Osteocyte (in vitro differentiated cells): Measurements from ENCODE around the gene GOLGA8M. TPM values are rescaled to one million over a fixed set of nuclear protein-coding genes. Genes with fewer than 3 reads are reported as not detected.
"Not testable (repeated sequence)": the region's sequence is repeated elsewhere in the genome, so short reads cannot be mapped to it uniquely, and the experiment has no call there.

Experiments
- DNase-seq: peaks from one replicate; pipeline ENCODE4 v3.0.0; 2021; ENCODE audit warnings: mixed read lengths; ENCODE audit not compliant: unreplicated experiment; ENCODE audit errors: extremely low spot score
- H3K27ac Mint-ChIP-seq: one replicate; pipeline ENCODE4 v1.8.0; 2021; ENCODE audit warnings: mild to moderate bottlenecking, mixed read lengths; ENCODE audit not compliant: unreplicated experiment
- H3K27me3 Mint-ChIP-seq: one replicate; pipeline ENCODE4 v1.8.0; 2021; ENCODE audit warnings: mixed read lengths; ENCODE audit not compliant: unreplicated experiment
- H3K36me3 Mint-ChIP-seq: one replicate; pipeline ENCODE4 v1.8.0; 2021; ENCODE audit warnings: mixed read lengths; ENCODE audit not compliant: unreplicated experiment
- H3K4me1 Mint-ChIP-seq: one replicate; pipeline ENCODE4 v1.8.0; 2021; ENCODE audit warnings: mixed read lengths; ENCODE audit not compliant: unreplicated experiment
- H3K4me3 Mint-ChIP-seq: one replicate; pipeline ENCODE4 v1.8.0; 2021; ENCODE audit warnings: mild to moderate bottlenecking, moderate library complexity, mixed read lengths; ENCODE audit not compliant: unreplicated experiment
- H3K9me3 Mint-ChIP-seq: one replicate; pipeline ENCODE4 v1.8.0; 2021; ENCODE audit warnings: mixed read lengths; ENCODE audit not compliant: unreplicated experiment
- total RNA-seq: library from RNA; stranded (reverse); gene quantifications from 2 replicates; pipeline ENCODE4 v1.2.1, GENCODE V29; 2021
- TF ChIP-seq, protein P1 (sequence below): fragments of 200-600 bp; sonication (generic); IDR thresholded peaks from 2 replicates; pipeline ENCODE4 v1.5.0; 2021; ENCODE audit warnings: antibody characterized with exemption, mild to moderate bottlenecking, moderate library complexity

GOLGA8M gene
- total RNA-seq, 1 donor from 2014 or later: 3.5 TPM

DNA sequence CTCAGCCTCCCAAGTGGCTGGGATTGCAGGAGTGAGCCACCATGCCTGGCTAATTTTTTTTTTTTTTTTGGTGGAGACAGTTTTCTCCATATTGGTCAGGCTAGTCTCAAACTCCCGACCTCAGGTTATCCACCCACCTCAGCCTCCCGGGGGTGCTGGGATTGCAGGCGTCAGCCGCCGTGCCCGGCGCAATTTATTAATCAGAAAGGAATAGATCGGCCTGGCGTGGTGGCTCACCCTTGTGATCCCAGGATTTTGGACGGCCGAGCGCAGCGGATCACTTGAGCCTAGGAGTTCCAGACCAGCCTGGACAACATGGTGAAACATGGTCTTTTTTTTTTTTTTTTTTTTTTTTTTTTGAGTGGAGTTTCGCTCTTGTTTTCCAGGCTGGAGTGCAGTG, 13.3 kb upstream of the GOLGA8M start:
- Mint-ChIP-seq H3K36me3 (no peaks in the 10 kb centered on the region), H3K27ac (no peak overlapping the region), H3K4me3 (no peak overlapping the region), H3K4me1 (peaks cover 10% of the 10 kb centered on the region), H3K9me3 (no peaks in the 10 kb centered on the region), H3K27me3 (no peaks in the 10 kb centered on the region)
- TF ChIP-seq, protein P1, sequence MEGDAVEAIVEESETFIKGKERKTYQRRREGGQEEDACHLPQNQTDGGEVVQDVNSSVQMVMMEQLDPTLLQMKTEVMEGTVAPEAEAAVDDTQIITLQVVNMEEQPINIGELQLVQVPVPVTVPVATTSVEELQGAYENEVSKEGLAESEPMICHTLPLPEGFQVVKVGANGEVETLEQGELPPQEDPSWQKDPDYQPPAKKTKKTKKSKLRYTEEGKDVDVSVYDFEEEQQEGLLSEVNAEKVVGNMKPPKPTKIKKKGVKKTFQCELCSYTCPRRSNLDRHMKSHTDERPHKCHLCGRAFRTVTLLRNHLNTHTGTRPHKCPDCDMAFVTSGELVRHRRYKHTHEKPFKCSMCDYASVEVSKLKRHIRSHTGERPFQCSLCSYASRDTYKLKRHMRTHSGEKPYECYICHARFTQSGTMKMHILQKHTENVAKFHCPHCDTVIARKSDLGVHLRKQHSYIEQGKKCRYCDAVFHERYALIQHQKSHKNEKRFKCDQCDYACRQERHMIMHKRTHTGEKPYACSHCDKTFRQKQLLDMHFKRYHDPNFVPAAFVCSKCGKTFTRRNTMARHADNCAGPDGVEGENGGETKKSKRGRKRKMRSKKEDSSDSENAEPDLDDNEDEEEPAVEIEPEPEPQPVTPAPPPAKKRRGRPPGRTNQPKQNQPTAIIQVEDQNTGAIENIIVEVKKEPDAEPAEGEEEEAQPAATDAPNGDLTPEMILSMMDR: no peak
- DNase-seq: no peak

DNA sequence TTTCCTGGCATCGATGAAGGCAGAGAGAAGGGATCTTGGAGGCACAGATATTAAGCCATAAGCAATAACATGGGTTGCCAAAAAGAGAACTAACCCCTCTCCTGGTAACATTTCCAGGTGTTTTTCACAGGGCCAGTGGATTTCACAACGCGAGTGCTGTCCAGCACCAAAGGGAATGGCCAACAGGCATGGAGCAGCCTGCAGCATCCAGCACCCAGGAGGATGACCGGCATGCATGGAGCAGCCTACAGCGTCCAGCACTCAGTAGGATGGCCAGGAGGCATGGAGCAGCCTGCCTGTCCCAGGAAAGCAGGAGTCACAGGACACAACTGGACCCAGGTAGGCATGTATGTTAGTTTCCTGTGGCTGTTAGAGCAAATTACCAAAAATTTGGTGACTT, 11.8 kb upstream of the GOLGA8M start:
- H3K9me3 Mint-ChIP-seq, H3K27ac Mint-ChIP-seq, H3K4me1 Mint-ChIP-seq, H3K4me3 Mint-ChIP-seq, H3K27me3 Mint-ChIP-seq, DNase-seq, H3K36me3 Mint-ChIP-seq: not testable (repeated sequence)

DNA sequence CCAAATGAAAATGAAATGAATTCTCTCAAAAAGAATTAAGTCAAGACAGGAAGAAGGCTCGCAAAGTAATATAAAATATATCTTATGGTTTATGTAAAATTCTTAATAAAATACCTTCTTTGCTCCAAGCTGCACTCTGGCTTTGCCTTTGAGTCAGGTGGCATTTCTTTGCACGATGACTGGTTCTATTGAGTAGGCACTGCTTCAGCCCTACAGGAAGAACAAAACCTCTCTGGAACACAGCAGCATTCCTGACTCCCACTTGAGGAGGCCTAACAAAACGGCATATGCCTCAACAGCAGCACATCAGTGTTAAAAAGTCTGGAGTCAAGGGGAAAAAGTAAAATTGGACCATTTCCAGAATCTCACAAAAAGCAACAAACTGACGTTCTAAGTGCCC, 7.4 kb upstream of the GOLGA8M start:
- H3K4me3 Mint-ChIP-seq, H3K27me3 Mint-ChIP-seq, H3K4me1 Mint-ChIP-seq, H3K9me3 Mint-ChIP-seq, H3K36me3 Mint-ChIP-seq, DNase-seq, H3K27ac Mint-ChIP-seq: not testable (repeated sequence)

DNA sequence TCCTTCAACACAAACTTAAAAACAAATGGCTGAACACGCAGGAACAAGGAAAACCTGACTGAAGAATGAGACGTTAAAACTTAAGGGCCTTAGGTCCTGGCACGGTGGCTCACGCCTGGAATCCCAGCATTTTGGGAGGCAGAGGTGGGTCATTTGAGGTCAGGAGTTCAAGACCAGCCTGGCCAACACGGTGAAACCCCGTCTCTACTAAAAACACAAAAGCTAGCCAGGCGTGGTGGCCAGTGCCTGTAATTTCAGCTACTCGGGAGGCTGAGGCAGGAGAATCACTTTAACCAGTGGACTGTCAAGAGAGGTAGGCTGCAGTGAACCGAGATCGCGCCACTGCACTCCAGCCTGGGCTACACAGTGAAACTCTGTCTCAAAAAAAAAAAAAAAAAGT, 6.4 kb upstream of the GOLGA8M start:
- not testable (repeated sequence) for H3K36me3 Mint-ChIP-seq, H3K4me3 Mint-ChIP-seq, DNase-seq, H3K27me3 Mint-ChIP-seq, H3K9me3 Mint-ChIP-seq, H3K4me1 Mint-ChIP-seq, H3K27ac Mint-ChIP-seq

DNA sequence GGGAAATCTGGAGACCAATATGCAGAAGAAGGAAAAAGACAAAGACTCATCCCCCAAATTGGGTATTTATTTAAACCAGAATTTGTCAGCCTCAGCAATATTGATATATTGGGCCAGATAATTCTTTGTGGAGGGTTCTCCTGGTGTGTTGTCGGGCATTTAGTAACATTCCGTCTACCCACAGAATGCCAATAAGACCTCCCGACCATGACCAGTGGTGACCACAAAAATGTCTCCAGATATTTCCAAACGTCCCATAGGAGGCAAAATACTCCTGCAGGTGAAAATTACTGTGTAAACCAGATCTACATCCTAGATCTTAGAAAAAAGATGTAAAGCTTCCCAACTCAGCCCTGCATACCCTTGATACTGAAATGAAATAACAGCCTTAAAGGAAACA, 2.0 kb upstream of the GOLGA8M start:
- not testable (repeated sequence) for H3K4me1 Mint-ChIP-seq, H3K36me3 Mint-ChIP-seq, H3K27ac Mint-ChIP-seq, H3K9me3 Mint-ChIP-seq, DNase-seq, H3K27me3 Mint-ChIP-seq, H3K4me3 Mint-ChIP-seq

DNA sequence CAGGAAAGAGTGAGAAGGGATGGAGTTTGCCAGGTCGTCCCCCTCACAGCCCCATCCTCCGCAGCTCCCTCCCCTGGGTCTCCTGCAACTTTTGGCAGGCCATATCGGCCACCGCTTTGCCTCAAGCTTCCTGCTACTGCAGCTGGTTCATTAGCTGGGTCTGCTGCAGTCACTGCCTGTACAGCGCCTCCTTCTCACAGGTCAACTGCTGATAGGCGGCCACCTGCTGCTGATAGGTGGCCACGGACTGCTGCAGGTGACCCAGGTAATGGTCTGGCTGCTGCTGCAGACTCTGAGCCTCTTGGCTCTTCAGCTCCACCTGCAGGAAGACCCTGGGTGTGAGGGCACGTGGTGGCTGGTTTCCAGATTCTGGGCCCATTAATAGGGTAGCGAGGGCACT, 8.3 kb downstream of the GOLGA8M start:
- H3K9me3 Mint-ChIP-seq, H3K36me3 Mint-ChIP-seq, H3K27me3 Mint-ChIP-seq: not testable (repeated sequence)

DNA sequence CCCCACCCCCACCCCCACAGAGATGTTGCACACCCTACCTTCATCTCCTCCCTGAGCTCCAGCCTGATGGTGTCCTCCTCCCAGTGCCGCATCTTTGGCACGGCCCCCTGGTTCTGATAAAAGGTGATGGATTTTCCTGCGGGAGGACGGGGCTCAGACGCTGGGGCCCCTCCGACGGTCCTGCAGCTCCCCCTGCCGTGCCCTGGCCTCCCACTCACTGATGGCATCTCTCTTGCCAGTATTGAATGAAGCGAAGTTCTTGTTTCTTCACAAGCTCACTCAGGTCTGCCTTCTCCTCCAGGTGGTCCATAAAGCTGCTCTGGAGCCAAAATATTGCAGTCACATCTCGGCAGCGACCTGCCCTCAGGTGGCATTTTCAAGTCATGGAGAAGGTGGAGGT, 9.8 kb downstream of the GOLGA8M start:
- H3K4me1 Mint-ChIP-seq, H3K36me3 Mint-ChIP-seq, H3K4me3 Mint-ChIP-seq, H3K9me3 Mint-ChIP-seq, H3K27ac Mint-ChIP-seq, DNase-seq, H3K27me3 Mint-ChIP-seq: not testable (repeated sequence)

More for the DNA sequence above, 8.3 kb downstream of the GOLGA8M start:
- H3K27ac Mint-ChIP-seq, H3K4me1 Mint-ChIP-seq, DNase-seq, H3K4me3 Mint-ChIP-seq: not testable (repeated sequence)
- TF ChIP-seq, protein P1: peak; percentile 5

DNA sequence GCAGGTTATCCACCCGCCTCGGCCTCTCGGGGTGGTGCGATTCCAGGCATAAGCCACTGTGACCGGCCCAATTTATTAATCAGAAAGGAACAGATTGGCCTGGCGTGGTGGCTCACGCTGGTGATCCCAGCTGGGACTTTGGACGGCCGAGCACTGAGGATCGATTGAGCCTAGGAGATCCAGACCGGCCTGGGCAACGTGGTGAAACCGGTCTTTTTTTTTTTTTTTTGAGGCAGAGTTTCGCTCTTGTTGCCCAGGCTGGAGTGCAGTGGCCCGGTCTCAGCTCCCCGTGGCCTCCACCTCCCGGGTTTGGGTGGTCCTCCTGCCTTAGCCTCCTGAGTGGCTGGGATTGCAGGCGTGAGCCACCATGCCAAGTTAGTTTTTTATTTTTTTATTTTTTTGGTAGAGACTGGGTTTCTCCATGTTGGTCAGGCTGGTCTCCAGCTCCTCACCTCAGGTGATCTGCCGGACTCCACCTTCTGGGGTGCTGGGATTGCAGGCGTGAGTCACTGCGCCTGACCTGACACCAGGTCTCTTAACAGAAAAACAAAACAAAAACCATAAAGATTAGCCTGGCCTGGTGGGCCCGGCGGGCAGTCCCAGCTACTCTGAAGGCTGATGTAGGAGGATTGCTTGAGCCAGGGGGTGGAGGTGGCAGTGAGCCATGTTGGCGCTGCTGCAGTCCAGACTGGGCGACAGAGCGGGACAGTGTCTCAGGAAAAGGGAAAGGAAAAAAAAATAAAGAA, 18.0 kb downstream of the GOLGA8M start:
- H3K4me3 Mint-ChIP-seq, H3K9me3 Mint-ChIP-seq, DNase-seq, H3K27ac Mint-ChIP-seq, H3K27me3 Mint-ChIP-seq, H3K36me3 Mint-ChIP-seq, H3K4me1 Mint-ChIP-seq: not testable (repeated sequence)

DNA sequence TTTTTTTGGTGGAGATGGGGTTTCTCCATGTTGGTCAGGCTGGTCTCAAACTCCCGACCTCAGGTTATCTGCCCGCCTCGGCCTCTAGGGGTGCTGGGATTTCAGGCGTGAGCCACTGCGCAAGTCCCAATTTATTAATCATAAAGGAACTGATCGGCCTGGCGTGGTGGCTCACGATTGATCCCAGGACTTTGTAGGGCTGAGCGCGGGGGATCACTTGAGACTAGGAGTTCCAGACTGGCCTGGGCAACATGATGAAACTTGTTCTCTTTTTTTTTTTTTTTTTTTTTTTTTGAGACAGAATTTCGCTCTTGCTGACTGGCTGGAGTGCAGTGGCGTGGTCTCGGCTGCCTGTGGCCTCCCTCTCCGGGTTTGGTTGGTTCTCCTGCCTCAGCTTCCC, 19.2 kb downstream of the GOLGA8M start:
- H3K36me3 Mint-ChIP-seq, H3K9me3 Mint-ChIP-seq, H3K27me3 Mint-ChIP-seq, H3K4me3 Mint-ChIP-seq, DNase-seq, H3K4me1 Mint-ChIP-seq, H3K27ac Mint-ChIP-seq: not testable (repeated sequence)

DNA sequence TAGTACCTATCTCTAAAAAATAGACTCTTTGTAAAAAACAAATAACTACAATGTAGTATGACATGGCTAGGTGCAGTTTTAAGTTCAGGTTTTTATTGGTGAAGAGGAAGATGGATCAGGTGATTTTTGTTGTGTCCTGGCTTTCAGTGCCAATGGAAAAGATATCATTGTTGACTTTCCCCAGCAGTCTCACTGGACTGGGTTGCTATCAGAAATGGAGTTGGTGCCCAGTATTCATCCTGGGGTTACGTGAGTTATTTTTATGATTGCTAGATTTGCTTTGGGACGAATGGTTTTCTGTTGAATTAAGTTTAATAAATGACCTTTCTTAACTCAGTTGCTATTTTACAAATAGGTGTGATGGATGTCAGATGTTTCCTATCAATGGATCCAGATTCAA, 38.7 kb downstream of the GOLGA8M start:
- H3K36me3 Mint-ChIP-seq, H3K27ac Mint-ChIP-seq, DNase-seq, H3K4me3 Mint-ChIP-seq, H3K9me3 Mint-ChIP-seq, H3K4me1 Mint-ChIP-seq, H3K27me3 Mint-ChIP-seq: not testable (repeated sequence)

DNA sequence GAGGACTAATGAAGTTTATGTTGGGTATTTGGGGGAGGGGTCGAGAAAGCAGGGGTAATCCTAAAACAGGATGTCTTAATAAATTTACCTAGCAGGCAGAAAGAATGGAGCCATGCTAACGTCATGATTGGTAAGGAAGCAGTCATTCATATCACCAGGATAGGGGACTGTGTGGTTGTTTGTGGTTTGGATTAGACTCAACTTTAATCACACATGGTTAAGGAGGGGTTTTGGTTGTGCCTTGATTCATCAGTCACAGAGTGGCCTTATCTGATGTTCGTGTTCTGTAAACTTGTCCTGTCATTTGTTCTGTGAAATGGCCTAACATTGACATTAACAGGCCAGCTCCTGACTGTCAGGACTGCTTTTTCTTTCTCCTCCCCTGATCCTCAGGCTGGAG, 40.1 kb downstream of the GOLGA8M start:
- H3K4me1 Mint-ChIP-seq, DNase-seq, H3K9me3 Mint-ChIP-seq, H3K27ac Mint-ChIP-seq, H3K4me3 Mint-ChIP-seq, H3K27me3 Mint-ChIP-seq, H3K36me3 Mint-ChIP-seq: not testable (repeated sequence)
